Heart left ventricle (tissue), 13 donors: Measurements from ENCODE around the gene IL19.

Experiments
- CTCF ChIP-seq, 12 donors: fragments of 200-600 bp; sonication (generic) in 4 of 12; IDR thresholded peaks; one replicate each; pipeline versions ENCODE4 v1.5.0 to v1.8.0; 2018 to 2022; ENCODE audit warnings: antibody characterized with exemption in 12 of 12, mild to moderate bottlenecking in 5 of 12
- POLR2A ChIP-seq, 2 donors: fragments of 450-650 bp; IDR thresholded peaks; one replicate each; pipeline ENCODE4 v1.6.1; 2017; ENCODE audit warnings: antibody characterized with exemption in 2 of 2, mild to moderate bottlenecking in 2 of 2, moderate library complexity in 2 of 2
- donor health status: ischemic (EF 13 %, LVEDD 7.1; RV severe dilation, severe dysfunction).
- donor health status: DM: no; HTN: yes; CAD: no.
- donor health status: DM: no; HTN: no; CAD: no.
- donor health status: ischemic (EF 25% LVEDD 6.9; RV normal size, moderate dysfunction).
- donor health status: ischemic (EF 25% LVEDD 5.7; RV mildly dilated, moderate dysfunction).
- donor health status: ischemic (EF 35%, LVEDD 5.7; RV mildly dilated, moderate dysfunction).
- donor health status: nonischemic (EF 11% LVEDD 7.7; RV severe dilation, severe dysfunction).
- donor health status: DM: yes; HTN: yes; CAD: no.
- donor health status: PGD.
- donor health status: ischemic (EF 29% LVEDD 5.4; RV normal size, mild dysfunction).
- donor health status: nonischemic (EF 23%, LVEDD 6.1; RV moderate dilation, normal function).

GRCh38 chr1:206834217-206834616 is 63.6 kb downstream of the IL19 start:
- no peak for TF ChIP-seq CTCF (IDR thresholded peaks at IDR 0.05)
- no peak for TF ChIP-seq POLR2A (IDR thresholded peaks at IDR 0.05)
